DND-41 (cell line): Measurements from ENCODE around the gene KRT80.

Source experiments
- ATAC-seq: fragments of 200-7000 bp; cut with Tn5 transposase; 3 replicates; pipeline ENCODE4 v1.9.1; 2021; ENCODE audit warnings: low read depth; ENCODE audit not compliant: insufficient read depth
- DNase-seq: peaks from one replicate; pipeline ENCODE4 v3.0.0-alpha.2; 2020
- H2AFZ ChIP-seq: 2 replicates; pipeline ENCODE4 v1.6.0; 2012; ENCODE audit warnings: low read depth, low read length
- H3K27ac ChIP-seq: 2 replicates; pipeline ENCODE4 v1.5.1; 2012; ENCODE audit warnings: low read length, inconsistent platforms
- H3K27me3 ChIP-seq: fragments of 200-600 bp; sonication (generic); 2 replicates; pipeline ENCODE4 v1.6.0; 2012; ENCODE audit warnings: low read length, mild to moderate bottlenecking, inconsistent platforms; ENCODE audit not compliant: insufficient read depth, poor library complexity
- H3K36me3 ChIP-seq: 2 replicates; pipeline ENCODE4 v1.5.1; 2012; ENCODE audit warnings: low read length, inconsistent platforms; ENCODE audit not compliant: insufficient read depth
- H3K4me1 ChIP-seq: 2 replicates; pipeline ENCODE4 v1.5.1; 2012; ENCODE audit warnings: mild to moderate bottlenecking, low read length; ENCODE audit not compliant: insufficient read depth
- H3K4me2 ChIP-seq: 2 replicates; pipeline ENCODE4 v1.6.0; 2012; ENCODE audit warnings: mild to moderate bottlenecking, moderate library complexity, low read length, inconsistent platforms; ENCODE audit not compliant: insufficient read depth
- H3K4me3 ChIP-seq, 2 experiments: fragments of 200-600 bp in 1 of 2; shearing (Covaris generic) in 1 of 2; 2 replicates each; pipeline ENCODE4 v1.5.1; 2012 to 2016; ENCODE audit warnings: inconsistent platforms in 2 of 2, low read length in 2 of 2, mild to moderate bottlenecking in 2 of 2, low read depth in 1 of 2, moderate library complexity in 1 of 2
- H3K79me2 ChIP-seq: 2 replicates; pipeline ENCODE4 v1.6.0; 2012; ENCODE audit warnings: low read length, inconsistent platforms; ENCODE audit not compliant: insufficient read depth
- H3K9ac ChIP-seq: 2 replicates; pipeline ENCODE4 v1.6.0; 2012; ENCODE audit warnings: low read depth, mild to moderate bottlenecking, inconsistent platforms, low read length, moderate library complexity
- H3K9me3 ChIP-seq: 2 replicates; pipeline ENCODE4 v1.5.1; 2012; ENCODE audit warnings: low read length, moderate library complexity, mild to moderate bottlenecking, inconsistent platforms; ENCODE audit not compliant: insufficient read depth, severe bottlenecking
- H4K20me1 ChIP-seq: 2 replicates; pipeline ENCODE4 v1.6.0; 2012; ENCODE audit warnings: low read length; ENCODE audit not compliant: insufficient read depth
- CTCF ChIP-seq: IDR thresholded peaks from 2 replicates; pipeline ENCODE4 v1.5.1; 2012; ENCODE audit warnings: borderline replicate concordance, low read length, moderate library complexity, mild to moderate bottlenecking; ENCODE audit not compliant: poor library complexity, severe bottlenecking; ENCODE audit errors: extremely low read depth
- EZH2 ChIP-seq: IDR thresholded peaks from 3 replicates; pipeline ENCODE4 v1.6.1; 2012; ENCODE audit warnings: borderline replicate concordance, low read depth, mild to moderate bottlenecking, moderate library complexity, low read length, inconsistent platforms; ENCODE audit not compliant: severe bottlenecking

Gene KRT80

GRCh38 chr12:52231305-52232202, 39.7 kb upstream of the KRT80 start:
- Histone ChIP-seq H3K27ac (no peak overlapping the region), H2AFZ (no peak overlapping the region), H3K4me3 (no peak overlapping the region), H4K20me1 (peaks cover 3% of the 10 kb centered on the region; the same call in 1 of the 2 replicates), H3K4me2 (no peak overlapping the region), H3K9me3 (no peaks in the 10 kb centered on the region), H3K27me3 (no peaks in the 10 kb centered on the region), H3K9ac (no peak overlapping the region), H3K36me3 (no peaks in the 10 kb centered on the region), H3K4me1 (no peaks in the 10 kb centered on the region), H3K79me2 (no peaks in the 10 kb centered on the region)
- no peak for ATAC-seq
- TF ChIP-seq CTCF (no peak), EZH2 (no peak)
- no peak for DNase-seq

- Histone ChIP-seq H3K36me3 (no peaks in the 10 kb centered on the region), H2AFZ (no peak overlapping the region), H3K4me1 (no peaks in the 10 kb centered on the region), H3K79me2 (no peaks in the 10 kb centered on the region), H3K27ac (no peak overlapping the region), H3K9me3 (no peaks in the 10 kb centered on the region), H3K4me3 (no peak overlapping the region), H4K20me1 (peaks cover 3% of the 10 kb centered on the region; the same call in 1 of the 2 replicates), H3K27me3 (peaks cover 2% of the 10 kb centered on the region), H3K9ac (no peak overlapping the region), H3K4me2 (no peak overlapping the region)
- ATAC-seq: no peak
- TF ChIP-seq EZH2 (no peak), CTCF (no peak)
- DNase-seq: no peak
Observed at GRCh38 chr12:52230364-52231281, 38.8 kb upstream of the KRT80 start.

GRCh38 chr12:52229836-52230343, 38.1 kb upstream of the KRT80 start:
- no peak for TF ChIP-seq CTCF
- TF ChIP-seq EZH2: no peak
- H3K36me3 ChIP-seq: no peaks in the 10 kb centered on the region
- no peaks in the 10 kb centered on the region for H3K4me1 ChIP-seq
- no peaks in the 10 kb centered on the region for H3K79me2 ChIP-seq
- H3K27ac ChIP-seq: no peak overlapping the region
- no peak for ATAC-seq
- peaks cover 4% of the 10 kb centered on the region for H3K27me3 ChIP-seq
- no peak overlapping the region for H3K4me2 ChIP-seq
- H4K20me1 ChIP-seq: peaks cover 3% of the 10 kb centered on the region; the same call in 1 of the 2 replicates
- no peaks in the 10 kb centered on the region for H3K9me3 ChIP-seq
- no peak overlapping the region for H3K4me3 ChIP-seq
- no peak overlapping the region for H2AFZ ChIP-seq
- DNase-seq: no peak
- H3K9ac ChIP-seq: no peak overlapping the region
